Middle frontal gyrus (tissue), 1 donor: ENCODE data around the gene ABCG5.

ENCODE experiments used
- DNase-seq: peaks from one replicate; pipeline ENCODE4 v3.0.0-alpha.2; 2015; ENCODE audit warnings: low spot score; ENCODE audit errors: extremely low spot score

Gene ABCG5

DNA sequence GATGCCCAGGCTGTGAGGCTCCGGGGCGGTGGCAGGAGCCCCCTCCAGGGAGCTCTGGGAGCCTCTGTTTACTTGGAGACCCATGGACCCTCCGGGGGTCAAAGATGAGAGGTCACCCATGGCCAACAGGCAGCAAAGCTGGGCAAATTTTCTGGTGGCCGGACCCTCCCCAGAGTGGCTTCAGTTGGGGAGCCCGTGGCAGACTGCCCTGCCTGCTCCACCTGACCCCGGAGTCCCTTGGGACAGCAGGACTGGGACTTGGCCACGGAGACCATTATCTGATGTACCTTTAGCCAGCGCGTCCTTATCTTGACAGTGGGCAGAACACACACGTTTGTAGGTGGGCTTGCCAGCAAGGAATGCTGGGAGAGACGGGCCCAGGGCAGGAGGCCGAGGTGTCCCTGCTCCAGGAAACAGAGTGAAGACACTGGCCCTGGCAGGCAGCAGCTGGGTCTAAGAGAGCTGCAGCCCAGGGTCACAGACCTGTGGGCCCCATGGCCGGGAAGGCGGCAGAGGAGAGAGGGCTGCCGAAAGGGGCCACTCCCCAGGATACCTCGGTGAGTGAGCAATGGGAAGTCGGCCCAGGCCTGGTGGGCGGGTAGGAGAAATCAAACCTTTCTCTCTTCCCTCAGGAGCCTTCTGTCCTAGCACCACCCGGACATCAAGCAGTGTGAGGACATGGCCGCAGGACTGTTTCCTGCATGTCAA lies at the start of gene ABCG5, which contains the start of gene ABCG8:
Gene ABCG5, minus strand, starts transcription at position 280 of the 708 bp plus-strand sequence. Its CDS starts 160 bp downstream, at position 120.
Gene ABCG8, plus strand, starts transcription at position 412 of the 708 bp plus-strand sequence. Its CDS starts 83 bp downstream, at position 495.
- DNase-seq: no peak

DNA sequence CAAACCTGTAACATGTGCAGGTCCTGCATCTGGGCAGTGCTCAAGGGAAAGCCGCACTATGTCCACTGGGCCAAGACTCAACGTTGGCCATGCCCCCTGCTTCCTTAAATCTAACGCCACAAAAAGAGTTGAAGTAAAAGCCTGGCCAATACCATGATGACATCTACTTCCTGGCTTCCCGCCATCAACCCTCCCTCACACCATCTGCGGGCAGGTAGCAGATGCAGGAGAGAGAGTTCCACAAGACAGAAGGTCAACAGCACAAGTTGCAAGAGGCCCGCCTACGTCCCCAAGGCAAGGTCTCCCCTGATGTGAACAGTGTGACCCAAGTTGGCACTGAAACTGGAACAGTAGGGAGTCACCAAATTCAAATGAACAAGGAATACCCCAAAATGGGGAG lies 48.5 kb upstream of the ABCG5 start:
- no peak for DNase-seq

DNA sequence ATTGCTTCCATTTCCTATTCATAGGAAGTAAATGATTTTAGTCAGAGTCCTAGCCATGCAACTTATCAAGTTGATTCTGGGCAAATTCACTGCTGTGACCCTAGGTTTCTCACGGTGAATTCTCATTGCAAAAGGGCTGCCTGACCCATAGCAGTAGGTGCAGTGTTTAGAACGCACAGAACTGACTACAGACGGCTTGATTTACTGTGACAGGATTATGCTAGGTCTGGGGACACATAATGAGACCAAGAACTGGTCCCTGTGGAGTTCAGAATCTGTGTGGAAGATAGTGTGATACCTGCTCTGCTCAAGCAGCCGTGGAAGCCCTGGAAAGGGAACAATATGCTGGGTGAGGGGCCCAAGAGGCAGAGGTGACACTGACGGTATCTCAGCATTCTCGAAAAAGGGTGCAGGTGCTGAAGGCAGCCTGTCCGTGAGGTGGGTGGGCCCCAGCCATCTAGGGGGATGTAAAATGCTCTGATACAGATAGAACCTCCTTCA lies 46.5 kb upstream of the ABCG5 start:
- no peak for DNase-seq

DNA sequence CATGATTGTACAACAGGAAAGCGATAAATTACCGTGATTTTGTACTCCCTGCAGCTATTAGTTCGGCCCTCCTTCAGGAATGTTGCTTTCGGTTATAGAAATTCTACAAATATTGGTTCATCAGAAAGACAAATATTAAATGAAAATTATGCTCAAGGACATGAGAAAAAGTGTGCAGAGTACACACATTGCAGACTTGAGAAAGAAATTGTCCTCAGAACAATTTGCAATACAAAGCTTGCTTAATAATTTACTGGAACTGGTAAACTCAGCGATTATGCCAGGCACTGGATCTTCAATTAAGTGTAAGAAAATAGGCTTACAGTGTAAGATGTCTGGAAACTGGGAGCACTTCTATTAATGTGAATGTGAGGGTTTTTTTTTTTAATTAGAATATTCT lies 46.0 kb upstream of the ABCG5 start:
- no peak for DNase-seq

DNA sequence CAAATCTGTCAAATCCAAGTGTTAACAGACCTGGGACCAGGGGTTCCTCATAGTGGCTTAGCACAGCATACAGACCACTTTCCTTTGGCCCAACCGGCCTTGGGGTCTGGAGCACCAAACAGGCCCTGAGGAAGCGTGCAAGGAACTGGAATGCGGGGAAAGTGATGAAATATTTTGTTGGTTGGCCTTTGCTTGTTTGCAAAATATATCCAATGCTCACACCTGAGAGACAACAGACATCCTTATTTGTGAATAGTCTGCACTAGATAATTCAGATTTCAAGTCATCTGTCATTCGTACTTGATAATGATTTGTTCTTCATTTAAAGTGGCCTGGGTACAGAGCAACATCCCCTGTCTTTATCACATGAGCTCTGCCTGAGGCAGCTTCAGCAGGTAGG lies 43.7 kb upstream of the ABCG5 start:
- no peak for DNase-seq

DNA sequence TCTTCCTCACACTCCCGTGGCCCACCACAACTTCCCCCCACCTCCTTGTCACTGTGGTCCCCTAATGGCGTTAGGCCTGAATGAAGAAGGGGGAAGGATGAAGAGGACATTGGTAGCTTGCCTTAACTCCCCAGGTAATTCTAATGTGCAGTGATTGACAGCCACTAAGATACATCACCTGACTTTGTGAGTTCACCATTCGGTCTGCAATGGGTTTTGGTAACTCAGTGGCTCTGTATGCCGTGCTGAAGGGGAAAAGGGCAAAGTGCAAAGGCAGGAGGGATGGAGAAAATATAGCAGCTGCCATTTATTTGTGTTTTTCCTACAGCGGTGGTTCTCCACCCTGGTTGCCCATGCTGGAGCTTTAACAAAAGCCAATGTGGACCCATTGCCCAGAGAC lies 42.3 kb upstream of the ABCG5 start:
- DNase-seq: no peak

DNA sequence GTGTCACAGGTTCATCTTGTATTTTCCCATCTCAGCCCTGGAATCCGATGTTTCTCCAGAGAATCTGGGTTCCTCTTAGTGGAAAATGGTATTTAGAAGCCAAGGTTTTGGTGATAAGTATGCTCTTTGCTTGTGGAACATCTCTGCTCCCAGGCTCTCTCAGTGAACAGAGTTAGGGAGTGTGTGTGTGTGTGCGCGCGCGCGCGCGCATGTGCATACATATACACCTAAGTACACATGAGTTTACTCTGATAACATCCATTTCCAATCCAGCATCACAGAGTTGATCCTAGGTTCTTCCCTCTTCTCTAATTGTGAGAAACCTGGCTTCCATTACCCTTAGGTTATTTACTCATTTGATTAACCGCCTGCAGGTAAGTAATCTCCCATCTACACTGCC lies 41.8 kb upstream of the ABCG5 start:
- no peak for DNase-seq

DNA sequence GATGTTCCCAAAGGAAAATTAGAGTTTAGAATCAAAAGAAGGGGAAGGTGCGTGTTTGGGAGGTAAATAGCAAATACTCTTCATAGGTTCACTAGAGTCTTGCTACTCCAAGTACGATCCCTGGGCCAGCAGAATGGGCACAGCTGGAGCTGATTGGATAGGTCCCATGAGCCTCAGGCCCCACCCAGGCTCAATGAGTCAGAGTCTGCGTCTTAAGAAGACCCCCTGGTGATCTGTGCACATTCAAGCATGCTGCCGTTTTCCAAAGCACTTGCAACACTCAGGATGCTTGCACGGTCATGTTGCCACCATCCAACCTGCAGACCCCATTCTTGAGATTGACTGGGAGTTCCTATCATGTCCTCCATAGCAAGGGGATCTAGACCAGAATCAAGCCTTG lies 40.6 kb upstream of the ABCG5 start:
- no peak for DNase-seq

DNA sequence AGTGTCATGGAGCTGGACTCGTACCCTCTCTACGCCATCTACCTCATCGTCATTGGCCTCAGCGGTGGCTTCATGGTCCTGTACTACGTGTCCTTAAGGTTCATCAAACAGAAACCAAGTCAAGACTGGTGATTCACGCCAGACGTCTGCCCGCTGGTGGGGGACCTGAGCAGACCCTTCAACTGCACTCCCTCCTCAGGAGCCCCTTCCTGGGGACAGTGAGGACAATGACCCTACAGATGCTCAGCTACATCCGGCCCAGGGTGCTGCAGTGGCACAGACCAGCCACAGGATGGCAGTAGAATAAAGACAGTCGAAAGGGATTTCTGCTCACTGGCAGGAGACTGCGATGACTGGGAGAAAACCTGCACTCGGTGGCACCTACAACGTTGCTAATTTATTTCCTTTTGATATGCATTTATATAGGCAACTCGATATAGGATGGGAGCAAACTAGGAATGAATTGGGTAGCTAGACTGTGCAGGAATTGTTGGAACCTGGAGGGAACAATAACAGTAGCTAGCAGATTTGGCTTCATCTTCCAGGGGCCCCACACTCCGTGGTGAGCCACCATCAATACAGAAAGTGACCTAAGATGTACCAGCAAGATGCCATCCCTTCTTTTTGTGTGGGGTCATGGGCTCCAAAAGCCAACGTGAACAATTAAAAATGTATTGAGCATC lies 39.3 kb upstream of the ABCG5 start:
- peak; percentile 56 for DNase-seq

DNA sequence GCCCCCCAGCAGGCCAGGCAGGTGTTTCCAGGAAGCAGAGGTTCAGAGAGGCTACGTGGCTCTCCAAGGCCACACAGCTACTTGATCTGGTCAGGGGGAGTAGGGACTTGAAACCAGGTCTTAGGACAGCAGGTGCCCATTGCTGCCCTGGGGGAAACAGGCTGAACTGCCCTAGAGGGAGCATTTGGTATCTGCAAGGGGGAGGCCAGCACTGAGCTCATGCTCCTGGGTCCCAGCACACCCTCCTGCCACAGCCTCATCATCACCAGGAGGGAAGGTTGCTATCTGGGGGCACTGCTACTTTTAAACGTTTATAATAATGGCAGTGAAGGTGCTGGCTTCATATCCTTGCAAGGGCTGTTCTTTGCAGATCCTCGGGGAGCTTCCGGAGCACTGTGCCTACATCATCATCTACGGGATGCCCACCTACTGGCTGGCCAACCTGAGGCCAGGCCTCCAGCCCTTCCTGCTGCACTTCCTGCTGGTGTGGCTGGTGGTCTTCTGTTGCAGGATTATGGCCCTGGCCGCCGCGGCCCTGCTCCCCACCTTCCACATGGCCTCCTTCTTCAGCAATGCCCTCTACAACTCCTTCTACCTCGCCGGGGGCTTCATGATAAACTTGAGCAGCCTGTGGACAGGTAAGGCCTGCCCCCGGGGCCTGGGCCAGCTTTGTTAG lies 36.3 kb upstream of the ABCG5 start:
- no peak for DNase-seq

DNA sequence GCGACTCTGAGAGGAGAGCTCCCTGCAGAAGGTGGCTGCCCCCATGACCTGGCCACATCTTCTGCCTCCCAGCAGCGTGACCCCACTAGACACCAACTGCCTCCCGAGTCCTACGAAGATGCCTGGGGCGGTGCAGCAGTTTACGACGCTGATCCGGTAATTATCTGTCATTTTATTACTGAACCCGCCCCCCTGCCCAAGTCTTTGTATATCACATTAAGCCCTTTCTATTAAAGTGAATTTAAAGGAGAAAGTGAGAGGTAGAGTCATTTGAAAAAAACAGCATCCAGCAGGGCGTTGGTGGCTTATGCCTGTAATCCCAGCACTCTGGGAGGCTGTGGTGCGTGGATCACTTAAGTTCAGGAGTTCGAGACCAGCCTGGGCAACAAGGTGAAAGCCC lies 33.5 kb upstream of the ABCG5 start:
- DNase-seq: no peak

DNA sequence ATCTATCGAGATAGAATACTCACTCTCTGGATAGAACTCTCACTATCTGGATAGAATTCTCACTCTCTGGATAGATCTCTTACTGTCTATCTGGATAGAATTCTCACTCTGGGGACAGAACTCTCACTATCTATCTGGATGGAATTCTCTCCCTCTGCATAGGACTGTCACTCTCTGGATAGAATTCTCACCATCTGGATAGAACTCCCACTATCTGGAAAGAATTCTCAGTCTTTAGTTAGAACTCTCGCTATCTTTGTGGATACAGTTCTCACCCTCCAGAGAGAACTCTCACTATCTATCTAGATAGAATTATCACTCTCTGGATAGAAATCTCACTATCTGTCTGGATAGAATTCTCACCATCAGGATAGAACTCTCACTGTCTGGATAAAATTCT lies 16.7 kb upstream of the ABCG5 start:
- no peak for DNase-seq

DNA sequence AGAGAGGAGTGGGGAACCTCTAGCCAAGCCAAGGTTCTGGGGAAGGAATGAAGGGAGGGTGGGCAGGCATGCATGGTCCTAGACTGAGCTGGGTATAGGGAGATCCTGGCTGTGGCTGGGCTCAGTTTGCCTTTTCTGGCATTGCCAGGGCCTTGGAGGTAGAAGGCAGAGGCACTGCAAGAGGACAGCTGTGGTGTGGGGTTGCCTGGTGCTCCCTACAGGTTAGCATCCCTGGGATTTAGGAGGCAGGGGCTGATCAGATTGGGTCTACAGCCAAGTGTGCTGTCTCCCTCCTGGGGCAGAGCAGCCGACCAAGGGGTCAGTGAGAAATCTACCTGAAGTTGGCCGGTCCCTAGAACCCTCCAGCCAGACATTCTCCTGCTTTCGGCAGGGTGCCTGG lies 16.0 kb upstream of the ABCG5 start:
- no peak for DNase-seq

DNA sequence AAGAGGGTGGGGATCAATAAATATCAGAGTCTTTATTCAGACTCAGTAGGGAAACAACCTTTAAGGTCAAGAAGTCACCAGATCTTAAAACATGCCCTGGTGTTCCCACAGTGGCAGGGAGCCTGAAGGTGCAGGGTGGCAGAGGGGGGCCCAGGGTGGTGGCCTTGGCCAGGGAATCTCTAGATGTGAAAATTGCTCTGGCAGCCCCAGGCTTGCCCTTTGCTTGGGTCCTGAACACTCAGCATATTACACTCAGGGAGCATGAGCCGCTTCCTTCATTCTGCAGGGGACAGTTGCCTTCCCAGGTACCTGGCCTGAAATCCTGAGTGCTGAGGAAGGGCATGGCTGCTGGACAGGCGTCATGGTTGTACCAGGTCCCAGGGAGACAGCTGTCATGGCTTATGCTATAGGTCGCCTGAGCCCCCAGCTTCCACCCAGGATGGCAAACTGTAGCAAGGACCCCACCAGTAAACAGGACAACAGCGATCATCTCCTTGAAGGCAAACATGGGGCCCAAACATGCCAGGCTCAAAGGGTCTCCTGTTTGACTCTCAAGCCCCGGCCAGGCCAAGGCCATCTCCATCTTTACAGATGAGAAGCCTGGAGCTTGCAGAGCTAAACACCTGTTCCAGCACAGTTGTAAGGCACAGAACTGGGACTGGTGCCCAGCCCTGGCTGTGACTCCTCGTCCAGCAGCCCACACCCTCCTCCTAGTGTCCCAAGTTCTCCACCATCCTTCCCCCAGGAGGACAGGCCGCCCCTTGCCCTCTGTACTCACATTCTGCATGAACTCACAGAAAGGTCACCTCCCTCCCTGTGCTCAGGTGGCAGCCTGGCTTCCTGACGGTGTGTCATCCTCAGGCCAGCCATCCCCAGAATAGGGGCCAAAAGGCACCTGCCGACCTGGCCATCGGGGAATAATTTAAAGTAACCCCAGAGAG lies 14.8 kb upstream of the ABCG5 start:
- no peak for DNase-seq

DNA sequence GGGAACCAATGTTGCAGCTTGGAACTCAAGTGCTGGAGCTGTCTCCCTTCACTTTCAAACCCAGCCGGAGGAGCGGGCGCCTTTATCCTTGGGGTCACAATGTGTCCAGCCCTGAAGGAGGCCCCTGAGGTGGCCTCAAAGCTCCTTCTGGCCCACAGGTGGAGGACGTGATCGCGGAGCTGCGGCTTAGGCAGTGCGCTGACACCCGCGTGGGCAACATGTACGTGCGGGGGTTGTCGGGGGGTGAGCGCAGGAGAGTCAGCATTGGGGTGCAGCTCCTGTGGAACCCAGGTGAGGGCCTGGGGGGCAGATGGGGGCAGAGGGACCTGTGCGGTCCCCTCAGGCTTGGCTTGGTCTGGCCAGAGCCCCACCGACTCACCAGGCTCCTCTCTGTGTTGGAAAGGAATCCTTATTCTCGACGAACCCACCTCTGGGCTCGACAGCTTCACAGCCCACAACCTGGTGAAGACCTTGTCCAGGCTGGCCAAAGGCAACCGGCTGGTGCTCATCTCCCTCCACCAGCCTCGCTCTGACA lies 13.6 kb upstream of the ABCG5 start:
- DNase-seq: no peak

DNA sequence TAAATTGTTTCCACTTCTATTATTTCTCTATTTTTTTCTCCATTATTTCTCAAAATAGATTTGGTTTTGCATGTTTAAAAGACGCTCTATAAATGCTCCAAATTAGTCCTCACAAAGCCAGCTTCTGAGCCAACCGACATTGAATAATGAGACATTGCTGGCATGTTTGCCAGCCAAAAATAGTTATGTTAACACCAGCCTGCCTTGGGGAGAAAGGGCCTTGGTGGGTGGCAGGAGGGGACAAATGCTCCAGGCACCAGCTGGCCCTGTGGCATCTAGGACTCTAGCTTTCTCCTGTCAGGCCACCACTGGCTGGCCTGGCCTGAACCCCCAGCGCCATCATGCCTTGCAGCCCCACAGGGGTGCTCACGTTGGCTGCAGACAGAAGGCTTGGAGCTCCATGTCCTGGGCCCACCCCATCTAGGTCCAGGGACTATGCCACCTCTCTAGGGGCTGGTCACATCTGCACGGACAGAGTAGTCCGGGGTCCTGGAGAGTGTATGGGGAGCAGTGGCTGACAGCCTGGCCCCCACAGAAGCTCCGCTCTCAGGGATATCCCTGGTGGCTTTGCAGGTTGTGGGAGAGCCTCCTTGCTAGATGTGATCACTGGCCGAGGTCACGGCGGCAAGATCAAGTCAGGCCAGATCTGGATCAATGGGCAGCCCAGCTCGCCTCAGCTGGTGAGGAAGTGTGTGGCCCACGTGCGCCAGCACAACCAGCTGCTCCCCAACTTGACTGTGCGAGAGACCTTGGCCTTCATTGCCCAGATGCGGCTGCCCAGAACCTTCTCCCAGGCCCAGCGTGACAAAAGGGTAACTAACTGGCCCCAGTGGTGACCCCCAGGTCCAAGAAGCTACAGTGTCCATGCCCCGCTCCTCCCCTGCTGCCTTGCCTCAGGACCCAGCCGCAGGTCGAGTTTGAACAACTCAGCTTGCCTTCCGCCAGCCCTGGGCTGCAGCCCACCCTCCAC lies 12.7 kb upstream of the ABCG5 start:
- DNase-seq: no peak

DNA sequence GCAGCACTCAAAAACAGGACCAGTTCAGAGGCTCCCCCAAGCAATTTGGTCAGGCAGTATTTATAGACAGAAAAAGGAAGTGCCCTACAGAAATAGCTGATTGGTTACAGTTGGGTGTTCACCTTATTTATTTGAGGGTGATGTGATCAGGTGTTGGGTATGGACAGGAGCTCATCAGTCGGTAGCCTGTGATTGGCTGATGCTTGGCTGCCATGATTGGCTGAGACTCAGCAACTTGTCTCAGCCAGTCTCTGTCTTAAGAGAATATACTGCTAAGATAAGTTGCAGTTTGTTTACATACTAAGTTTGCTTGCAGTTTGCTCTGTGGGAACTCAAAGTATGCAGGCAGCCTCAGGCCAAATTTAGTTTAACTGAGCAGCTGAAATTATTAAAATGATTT lies 9.6 kb upstream of the ABCG5 start:
- DNase-seq: no peak

DNA sequence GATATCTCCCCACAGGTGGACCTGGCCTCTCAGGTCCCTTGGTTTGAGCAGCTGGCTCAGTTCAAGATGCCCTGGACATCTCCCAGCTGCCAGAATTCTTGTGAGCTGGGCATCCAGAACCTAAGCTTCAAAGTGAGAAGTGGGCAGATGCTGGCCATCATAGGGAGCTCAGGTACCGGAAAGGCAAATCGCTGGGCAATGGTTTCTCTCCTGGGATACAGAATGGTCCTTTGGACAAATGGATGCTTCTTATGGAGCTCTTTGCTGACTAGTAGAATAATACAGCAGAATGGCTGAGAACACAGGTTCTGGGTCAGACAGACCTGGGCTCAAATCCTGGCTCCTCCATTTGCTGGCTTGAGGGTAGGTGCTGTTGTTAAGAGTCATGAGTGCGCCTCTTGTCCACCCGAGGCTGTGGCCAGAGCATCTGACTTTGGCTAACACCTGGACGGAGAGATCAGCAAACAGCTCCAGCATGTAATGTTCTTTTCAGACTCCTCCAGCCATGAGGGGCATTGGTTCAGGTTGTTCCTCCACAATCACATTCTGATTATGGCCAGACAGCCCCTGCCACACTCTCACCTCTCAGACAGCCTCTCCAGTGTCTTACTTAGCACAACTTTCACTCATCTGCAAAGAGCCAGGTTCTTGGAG lies 7.6 kb upstream of the ABCG5 start:
- no peak for DNase-seq

DNA sequence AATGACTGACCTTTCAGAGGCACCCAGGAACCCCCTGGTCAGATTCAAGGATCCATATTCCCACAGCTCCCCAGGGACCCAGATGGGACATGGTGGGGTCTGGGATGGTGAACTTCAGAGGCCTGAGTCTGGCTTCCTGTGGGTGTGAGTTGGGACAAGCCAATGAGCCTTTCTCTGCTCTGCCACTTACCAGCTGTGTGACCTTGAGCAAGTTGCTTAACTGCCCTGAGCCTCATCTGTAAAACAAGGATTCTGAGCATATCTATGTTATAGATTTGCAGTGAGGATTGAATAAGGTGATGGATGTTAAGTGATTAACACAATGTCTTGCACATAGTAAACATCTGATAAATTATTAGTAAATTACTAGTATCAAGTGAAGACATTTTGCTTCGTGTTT lies 6.5 kb upstream of the ABCG5 start:
- no peak for DNase-seq
